Stimulated activated CD4-positive, alpha-beta T cell treated with anti-CD3 and anti-CD28 coated beads, Interleukin-12 subunit alpha, Interleukin-12 subunit beta, amount 100 ng/mL, for 4 hours (primary cell): ENCODE measurements around the gene ERN1.
"Not testable (repeated sequence)": the region's sequence is repeated elsewhere in the genome, so short reads cannot be mapped to it uniquely, and the experiment has no call there.

Experiments used
- DNase-seq: peaks from one replicate; pipeline ENCODE4 v3.0.0-alpha.2; 2020

Gene ERN1

DNA sequence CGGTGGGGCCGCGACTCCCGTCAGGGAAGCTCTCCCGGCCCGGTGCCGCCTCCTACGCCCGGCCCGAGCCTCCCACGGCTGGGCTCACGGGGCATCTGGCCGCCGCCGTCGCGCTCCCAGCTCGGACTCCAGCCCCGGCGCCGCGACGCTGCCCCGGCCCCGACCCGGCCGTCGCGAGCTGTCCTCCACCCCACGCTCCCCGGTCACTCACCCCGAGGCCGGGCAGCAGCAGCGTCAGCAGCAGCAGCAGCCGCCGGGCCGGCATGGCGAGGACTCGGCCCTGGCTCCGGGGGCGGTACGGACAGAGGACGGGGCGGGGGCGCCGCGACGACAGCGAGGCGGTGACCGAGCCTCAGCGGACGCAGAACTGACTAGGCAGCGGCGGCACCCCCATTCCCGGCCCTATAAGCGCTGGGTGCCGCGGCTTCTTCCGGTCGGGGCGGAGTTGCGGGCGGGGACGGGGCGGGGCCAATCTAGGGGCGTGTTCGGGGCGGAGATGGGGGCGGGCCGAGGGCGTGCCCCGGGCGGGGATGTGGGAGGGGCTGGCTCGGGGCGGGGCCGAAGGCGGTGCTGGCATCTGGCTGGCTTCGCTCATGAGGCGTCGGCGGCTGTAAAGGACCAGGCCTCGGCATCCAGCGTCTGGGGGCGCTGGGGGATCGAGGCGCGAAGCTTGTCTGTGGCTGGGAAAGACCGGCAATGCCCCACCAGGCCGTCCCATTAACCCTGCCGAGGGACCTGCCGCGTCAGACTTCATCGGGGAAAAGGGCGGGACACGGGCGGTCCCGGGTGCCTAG, at the start of gene ERN1:
Gene ERN1 (minus strand): TSS at position 380 of the 794 bp plus-strand sequence. CDS start 115 bp downstream, at position 265.
- DNase-seq: peak; percentile 92

DNA sequence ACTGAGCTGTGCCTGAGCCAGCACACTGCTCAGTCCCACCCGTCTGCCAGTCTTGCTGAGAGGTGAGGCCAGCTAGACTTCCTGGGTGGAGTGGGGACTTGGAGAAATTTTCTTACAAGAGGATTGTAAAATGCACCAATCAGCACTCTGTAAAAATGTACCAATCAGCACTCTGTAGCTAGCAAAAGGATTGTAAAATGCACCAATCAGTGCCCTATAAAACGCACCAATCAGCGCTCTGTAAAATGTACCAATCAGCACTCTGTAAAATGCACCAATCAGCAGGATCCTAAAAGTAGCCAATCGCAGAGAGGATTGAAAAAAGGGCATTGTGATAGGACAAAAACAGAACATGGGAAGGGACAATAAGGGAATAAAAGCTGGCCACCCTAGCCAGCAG, 49.1 kb upstream of the ERN1 start:
- not testable (repeated sequence) for DNase-seq

DNA sequence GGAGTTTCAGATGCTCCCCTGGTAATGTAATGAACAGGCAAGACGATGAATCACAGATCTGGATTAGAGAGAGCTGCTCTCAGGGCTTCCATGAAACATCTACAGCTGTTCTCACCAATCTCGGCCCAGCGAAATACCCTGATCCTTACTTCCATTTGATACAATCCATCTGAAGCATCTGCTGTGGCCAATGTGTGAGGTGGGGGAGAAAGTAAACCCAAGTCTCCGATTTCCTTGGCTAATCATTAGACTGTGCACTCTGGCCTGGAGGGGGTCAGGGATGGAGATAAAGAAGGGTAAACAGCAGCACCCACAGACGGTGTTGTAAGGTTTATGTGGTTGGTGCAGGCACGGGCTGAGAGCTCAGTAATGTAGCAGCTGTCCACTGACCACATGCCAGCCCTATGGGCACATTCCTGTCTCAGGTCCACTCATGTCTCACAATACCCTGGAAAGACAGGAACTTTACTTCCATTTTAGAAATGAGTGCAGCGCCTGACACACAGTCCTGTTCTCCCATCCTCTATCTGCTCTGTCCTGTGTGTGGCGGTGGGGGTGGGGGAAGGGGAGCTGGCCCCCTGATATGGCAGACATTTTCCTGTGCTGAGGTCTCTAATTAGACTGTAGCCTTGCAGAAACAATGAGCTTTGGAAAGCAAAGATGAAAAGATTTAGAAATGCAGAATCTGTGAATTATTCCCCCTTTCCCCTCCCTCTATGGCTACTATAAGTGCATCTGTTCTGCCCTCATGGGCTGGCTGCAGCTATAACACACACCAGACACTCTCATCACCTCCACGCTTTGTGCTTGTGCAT, 48.3 kb upstream of the ERN1 start:
- DNase-seq: no peak

DNA sequence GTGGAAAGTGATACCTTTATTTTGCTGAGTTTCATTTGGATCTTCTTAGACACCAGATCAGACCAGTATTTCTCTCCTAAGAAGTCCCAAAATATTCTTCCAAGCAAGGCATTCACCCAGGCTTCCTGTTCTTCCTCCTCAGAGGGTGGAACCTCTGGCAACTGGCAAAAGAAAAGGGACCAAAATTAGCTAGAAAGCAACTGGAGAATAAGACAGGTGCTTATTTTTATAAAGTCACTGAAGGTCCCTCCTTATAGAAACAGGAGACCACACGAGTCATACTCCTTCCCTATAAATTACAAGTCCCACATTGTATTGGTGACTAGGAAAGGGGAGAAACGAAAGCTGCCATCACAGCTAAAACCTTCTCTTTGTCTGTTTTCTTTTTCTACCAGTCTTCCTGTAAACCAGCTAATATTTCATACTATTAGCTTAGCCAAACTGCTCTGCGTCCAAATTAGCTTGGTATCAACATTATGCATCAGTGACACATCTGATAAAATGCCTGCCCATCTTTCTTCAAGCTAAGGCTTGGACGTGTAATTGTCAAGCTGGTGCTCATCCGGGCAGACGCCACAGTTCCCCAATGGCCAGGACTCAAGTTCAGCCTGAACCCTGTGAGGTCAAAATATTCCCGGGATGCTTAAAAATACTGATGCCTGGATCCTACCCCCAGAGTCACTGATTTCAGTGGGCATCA, 47.5 kb upstream of the ERN1 start:
- DNase-seq: no peak

DNA sequence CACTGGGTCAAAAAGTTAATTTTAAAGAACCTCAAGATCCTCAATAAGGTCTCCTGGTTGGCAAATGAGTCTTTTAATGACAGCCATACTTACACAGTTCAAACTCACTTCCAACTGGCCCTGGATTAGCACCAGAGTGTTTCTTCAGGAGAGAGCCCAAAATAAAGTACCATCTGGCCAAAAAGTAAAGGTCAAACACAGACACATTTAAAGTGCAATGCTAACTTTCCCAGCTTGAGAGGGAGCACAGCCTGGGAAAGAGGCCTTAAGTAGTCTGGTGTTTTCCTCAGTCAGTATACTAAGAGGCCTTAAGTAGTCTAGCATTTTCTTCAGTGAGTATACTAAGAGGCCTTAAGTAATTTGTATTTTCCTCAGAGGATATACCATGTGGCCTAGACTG, 46.6 kb upstream of the ERN1 start:
- no peak for DNase-seq

DNA sequence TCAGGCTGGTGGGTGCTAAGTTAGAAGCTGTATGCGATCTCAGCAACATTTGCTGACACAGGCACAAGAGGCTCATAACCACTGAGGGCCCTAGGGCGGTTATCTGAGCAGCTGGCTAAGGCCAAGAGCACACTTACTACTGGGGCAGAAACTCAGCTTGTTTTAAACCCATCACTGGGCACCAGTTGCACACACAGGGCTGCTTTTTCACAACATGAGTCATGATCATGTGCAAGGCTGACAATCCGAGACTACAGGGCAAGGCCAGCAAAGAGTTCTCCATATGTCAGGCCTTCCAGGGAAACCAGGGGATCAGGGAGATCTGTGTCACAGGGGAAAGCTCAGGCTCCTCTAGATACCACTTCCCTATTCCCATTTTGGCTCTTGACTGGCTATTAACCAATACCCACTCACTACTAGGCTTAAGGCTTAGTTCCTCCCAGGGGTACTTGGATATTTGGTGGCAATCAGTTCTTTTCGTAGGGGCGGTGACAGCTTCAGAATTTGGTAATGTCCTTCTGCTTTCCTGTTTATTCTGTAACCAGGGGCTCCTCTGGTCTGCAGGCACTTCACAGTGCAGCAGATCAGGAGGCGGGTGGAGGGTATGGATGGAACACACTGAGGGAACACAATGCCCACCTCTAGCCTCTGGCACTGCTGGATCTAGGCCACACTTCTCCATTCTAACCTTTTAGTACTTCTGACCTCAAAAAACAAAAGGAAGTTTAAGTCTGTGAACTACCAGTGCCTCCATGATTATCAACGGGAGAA, 44.9 kb upstream of the ERN1 start:
- DNase-seq: no peak

DNA sequence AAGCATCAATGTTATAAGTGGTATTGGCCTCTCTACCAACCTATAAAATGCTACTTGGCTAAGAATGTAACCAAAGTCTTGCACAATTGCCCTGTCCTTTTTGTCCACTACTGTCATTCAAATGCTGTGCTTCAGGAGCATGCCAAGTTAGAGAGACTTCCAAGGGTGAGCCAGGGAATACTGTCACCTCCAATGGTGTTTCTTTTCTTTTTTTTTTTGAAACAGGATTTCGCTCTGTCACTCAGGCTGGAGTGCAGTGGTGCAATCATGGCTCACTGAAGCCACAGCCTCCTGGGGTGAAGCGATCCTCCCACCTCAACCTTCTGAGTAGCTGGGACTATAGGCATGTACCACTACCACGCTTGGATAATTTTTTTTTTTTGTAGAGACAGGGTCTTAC, 43.7 kb upstream of the ERN1 start:
- DNase-seq: no peak

DNA sequence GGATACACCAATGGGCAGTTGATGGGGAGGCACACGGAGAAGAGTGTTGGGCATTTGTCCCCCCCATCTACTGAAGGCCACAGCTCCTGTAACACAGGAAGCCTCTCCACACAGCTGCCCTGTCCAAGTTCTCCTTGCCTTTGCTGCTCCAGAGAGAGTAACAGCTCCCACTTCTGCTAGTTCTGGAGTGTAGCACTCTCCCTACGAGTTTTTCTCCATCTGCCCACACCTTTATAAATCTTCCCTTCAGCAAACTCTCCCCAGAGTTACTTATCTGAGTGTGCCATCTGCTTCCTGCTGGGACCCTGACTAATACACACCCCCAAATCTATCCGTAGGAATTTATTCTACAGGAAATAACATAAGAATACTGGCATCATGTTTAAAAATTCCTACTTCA, 42.6 kb upstream of the ERN1 start:
- no peak for DNase-seq

DNA sequence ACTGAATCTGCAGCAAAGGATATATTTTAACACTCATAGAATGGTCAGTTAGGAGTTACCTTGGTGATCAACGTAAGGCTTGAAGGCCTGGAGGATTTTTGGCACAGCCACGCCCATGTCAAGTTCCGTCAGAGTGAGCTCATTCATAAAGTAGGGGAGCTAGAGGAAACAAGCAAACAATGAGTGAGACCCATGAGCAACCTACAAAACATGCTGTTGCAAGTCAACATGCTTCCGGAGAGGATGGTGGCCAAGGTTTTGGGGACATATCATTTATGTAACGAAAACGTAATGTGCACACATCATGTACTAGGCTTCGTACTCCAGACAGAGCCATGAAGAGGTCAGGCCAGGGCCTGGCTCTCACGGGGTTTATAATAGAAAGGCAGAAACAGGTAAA, 41.1 kb upstream of the ERN1 start:
- no peak for DNase-seq

DNA sequence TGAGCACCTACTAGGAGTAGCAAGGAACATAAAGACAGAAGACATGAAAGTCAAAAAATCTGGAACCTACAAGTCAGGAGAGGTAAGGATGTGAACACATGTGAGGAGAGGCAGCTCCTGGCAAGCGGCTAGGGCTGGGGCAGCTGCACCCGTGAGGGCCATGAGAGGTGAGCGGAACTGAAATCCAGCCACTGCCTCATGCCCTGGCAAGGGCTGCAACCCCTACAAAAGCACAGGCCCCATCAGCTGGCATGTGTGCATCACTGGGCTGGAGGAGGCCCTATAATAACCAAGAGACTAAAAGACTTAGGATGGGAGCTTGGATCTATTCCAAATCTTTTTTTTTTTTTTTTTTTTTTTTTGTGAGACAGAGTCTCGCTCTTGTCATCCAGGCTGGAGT, 40.3 kb upstream of the ERN1 start:
- no peak for DNase-seq

DNA sequence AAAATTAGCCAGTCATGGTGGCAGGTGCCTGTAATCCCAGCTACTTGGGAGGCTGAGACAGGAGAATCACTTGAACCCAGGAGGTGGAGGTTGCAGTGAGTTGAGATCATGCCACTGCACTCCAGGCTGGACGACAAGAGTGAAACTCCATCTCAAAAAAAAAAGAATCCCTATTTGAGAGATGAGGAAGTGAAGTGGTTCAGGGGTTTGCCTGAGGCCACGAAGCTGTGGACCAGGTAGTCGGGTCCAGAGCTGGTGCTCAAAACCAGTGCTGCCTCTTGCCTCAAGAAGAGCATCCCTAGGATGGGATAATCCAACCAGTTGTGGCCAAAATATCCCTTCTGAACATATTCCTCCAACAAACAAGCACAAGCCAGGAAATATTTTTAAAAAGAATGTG, 37.7 kb upstream of the ERN1 start:
- not testable (repeated sequence) for DNase-seq

DNA sequence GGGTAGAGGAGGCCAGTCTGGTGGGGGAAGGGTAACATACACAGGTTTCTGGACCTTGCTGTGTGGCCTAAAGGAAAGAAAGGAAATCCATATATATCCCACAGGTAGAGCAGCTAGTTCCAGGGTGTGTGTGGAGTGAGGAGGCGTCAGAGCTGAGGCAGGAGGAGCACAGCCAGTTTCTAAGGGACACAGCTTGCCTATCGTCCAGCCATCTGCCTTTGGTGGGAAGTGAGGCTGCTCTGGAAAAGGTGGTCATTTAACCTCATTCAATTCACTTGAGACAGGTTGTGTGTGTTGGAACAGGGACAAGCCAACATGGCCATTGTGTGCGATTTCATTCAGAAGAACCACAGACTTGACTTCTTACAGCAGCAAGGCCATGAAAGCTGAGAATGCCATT, 36.9 kb upstream of the ERN1 start:
- DNase-seq: no peak

DNA sequence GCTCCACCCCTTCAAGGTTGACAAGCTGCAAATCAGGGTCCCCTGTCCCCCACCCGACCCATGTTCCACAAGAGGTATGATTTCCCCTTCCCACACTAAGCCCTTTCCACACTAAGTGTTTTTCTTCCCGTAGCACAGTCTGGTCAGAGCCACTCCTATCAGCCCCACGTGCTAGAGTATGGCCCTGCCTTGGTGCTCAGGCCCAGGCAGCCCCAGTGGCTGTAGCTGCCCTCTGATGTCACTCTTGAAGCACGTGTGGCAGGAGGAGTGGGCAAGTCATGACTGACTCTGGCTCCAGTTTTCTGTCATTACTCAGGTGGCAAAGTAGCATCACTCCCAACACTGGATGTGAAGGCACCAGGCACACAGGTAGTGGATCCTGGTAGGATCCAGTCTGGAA, 35.4 kb upstream of the ERN1 start:
- no peak for DNase-seq

DNA sequence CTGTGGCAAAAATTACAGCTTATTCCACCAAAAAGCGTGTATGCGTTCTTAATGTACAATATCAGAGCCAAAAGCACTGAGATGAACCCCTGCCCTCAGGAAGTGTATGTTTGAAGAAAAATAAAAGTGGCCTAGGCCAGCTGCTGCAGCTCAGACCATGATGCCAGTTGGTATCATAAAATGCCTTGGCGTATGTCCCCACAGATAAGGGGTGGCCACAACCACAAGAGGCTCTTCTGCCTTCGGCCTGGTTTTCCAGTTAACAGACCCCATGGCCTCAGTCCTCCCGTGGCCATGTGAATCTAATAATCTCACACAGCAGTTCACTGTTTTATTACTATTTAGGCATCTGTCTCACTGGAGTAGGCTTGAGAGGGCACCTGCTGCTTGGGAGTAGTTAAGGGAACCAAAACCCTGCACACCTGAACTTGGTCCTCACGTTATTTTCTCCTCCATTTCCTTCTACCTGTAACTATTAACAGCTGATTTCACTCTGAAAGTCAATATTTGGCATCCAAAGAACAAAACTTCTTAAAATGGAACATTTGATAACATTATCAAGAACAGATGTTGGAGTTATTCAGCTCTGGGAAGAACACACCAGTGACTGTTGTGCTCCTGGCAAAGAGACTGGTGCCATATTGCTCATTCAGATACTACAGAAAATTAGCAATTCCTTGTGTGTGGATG, 34.8 kb upstream of the ERN1 start:
- DNase-seq: no peak

DNA sequence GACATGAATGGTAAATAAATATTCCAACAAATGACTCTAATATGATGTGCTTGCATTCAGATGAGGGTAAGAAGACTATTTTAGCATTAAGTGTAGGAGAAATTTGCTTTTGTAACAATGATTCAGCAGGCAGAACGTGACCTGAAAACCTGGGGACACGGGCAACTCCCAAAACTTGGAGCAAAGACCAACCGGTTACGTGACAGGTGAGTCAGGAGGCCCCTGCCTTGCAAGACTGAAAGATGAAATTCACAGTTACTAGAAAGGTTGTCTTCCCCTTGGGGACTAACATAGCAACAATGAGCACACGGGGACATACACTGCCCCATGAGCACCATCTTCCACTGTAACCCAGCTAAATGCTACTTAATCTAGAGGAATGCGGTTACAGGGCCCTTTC, 33.5 kb upstream of the ERN1 start:
- DNase-seq: no peak

DNA sequence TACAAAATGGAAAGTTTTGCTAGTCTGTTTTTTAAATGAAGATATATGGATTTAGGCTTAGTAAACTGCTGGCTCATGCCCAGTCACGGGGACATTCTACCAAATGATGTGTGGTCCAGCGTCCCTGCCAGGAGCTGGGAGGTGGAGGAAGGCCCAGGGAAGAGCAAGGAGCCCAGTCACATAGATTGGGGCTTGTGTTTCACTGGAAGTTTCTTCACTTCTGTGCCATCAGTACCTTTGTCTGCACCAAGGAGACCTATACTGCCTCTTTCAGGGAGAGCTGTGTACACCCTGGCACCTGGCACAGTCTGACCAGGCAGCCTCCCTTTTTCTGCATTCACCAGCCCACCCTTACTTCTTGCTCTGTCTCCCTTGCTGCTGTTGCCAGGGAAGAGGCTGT, 32.6 kb upstream of the ERN1 start:
- no peak for DNase-seq

DNA sequence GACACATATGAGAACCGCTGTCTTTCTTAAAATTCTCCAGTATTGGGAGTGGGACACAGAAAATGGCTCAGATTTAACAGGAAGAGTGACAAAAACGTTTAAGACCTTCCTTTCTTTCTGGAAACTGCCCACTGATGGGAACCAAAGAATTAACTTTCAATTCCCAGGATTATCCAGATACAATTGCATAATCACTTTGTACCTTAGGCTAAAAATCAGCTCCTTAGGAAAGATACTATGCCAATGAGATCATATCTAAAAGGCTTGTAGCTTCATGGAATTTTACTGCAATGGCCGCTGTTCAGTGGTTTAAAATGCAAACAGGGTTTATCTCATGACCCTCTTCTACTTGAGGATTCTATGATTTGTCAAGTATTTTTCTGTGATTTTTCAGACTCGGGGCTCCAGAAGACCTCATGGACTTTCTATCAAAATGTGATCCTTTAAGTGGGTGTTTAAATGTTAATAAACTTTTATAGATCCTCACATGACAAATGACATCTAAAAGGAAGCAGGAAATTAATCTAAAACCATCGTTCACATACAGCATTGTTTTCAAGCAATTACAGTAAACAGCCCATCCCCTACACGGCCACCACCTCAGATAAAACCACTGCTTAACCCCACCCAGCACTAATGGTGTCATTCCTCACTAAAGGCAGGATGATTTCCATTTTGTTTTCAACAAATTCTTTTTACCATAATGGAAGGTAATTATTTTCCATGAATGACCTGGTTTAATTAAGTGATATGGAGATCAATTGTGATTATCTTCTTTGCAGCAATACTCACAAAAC, 31.6 kb upstream of the ERN1 start:
- no peak for DNase-seq

DNA sequence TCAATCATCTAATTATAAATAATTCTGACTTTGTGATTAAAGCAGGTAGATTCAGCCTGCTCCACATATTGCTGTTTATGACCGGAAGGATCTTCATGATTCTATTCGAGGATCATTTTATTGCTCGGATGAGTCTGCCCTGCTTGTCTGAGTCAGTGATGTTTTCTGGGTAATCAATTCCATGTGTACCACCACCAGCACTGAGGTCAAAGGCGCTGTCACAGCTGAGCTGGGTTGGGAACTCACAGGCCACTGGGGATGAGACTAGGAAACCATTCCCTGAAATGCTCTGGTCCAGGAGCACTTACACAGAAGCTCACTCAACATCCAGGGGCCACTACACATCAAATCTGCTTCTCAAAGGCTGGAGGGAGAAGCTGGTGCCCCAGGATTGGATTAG, 30.4 kb upstream of the ERN1 start:
- no peak for DNase-seq

DNA sequence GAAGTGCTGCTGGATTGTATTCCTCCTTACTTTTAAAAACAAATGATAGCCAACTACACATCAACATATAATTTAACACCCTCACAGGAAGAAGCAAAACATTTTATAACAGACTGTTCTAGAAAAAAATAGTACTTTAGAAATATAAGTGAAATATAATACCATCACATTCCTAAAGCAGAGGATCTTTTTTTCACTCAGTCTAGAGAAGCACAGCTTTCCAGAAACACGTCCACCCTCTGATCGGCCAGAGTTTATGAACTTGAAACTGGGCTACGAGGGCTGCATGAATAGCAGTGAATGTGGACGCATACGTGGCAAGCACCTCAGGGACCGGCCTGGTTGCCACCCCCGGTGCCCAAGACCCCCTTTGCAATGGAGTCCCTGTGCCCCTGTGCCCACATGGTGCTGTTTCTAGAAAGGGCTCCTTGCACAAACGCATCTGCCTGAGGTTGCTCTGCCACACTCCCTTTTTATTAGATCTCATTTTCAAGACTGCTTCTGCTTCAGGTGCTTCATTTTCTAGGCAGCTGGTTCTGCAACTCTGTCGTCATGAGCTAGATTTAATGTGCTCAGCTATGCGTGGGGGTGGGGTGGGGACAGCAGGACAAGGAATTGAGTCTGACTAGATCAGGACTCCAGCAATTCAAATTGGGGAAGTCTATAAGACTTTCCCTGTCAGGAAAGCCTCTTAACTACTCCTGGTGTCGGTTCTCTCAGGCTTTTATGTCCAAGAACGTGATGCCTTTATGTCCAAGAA, 29.1 kb upstream of the ERN1 start:
- no peak for DNase-seq

DNA sequence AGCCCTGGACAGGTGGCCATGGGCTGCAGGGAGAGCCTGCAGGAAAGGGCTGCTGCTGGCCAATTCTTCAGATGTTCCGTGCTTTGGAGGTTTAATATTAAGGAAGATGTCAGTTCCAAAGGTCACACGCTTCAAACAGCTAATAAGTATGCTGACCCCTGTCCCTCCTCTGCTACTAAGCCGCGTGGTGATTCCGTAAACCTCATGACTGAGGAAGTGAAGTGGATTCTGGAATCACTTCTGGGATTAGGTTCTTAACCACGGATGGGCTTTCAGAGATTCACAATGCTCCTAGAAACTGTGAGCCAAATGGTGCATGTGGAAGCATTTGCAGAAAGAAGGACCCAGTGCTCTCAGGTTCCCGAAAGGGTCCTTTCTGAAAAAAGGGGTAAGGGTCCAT, 28.5 kb upstream of the ERN1 start:
- DNase-seq: no peak
